Lower leg skin (tissue), 3 donors: ENCODE measurements around the gene CRNN.

Experiments used
- POLR2A ChIP-seq, 2 donors: fragments of 450-650 bp; IDR thresholded peaks; one replicate each; pipeline ENCODE4 v1.6.1; 2016 to 2017; ENCODE audit warnings: antibody characterized with exemption in 2 of 2, mild to moderate bottlenecking in 1 of 2, moderate library complexity in 1 of 2
- TF ChIP-seq, protein P1 (sequence below), 3 donors: fragments of 450-650 bp; IDR thresholded peaks; one replicate each; pipeline ENCODE4 v1.5.1; 2016; ENCODE audit warnings: antibody characterized with exemption in 3 of 3, mild to moderate bottlenecking in 3 of 3, moderate library complexity in 2 of 3

DNA sequence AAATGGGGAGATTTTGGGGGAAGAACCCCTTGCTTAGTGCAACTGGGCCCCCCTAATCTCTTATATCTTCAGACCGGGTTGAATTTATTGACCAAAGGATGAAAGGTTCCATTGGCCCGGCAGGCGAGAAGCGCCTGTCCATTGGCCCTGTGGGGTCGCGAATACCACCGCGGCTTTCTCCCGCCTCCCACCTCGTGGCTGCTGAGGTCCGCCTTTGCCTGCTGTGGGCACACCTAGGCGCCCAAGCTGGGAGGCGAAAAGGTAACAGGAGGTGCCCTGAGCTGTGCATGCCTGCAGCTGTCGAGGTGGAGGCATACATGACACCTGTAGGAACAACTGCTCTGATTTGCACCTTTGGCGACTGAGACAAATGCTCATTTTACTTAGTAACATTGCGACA lies 33.1 kb downstream of the CRNN start:
- TF ChIP-seq, protein P1, sequence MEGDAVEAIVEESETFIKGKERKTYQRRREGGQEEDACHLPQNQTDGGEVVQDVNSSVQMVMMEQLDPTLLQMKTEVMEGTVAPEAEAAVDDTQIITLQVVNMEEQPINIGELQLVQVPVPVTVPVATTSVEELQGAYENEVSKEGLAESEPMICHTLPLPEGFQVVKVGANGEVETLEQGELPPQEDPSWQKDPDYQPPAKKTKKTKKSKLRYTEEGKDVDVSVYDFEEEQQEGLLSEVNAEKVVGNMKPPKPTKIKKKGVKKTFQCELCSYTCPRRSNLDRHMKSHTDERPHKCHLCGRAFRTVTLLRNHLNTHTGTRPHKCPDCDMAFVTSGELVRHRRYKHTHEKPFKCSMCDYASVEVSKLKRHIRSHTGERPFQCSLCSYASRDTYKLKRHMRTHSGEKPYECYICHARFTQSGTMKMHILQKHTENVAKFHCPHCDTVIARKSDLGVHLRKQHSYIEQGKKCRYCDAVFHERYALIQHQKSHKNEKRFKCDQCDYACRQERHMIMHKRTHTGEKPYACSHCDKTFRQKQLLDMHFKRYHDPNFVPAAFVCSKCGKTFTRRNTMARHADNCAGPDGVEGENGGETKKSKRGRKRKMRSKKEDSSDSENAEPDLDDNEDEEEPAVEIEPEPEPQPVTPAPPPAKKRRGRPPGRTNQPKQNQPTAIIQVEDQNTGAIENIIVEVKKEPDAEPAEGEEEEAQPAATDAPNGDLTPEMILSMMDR (IDR thresholded peaks at IDR 0.05) = no peak
- TF ChIP-seq POLR2A (IDR thresholded peaks at IDR 0.05) = no peak
